ENCODE data around the gene HOXA3. TPM values are rescaled to one million over a fixed set of nuclear protein-coding genes. Genes with fewer than 3 reads are reported as not detected.

The HOXA3 gene
- total and polyA plus RNA-seq, 2 of the 8 experiments (the other 6 are each of a cell fraction or from before 2014, with no cell fraction given): not detected

DNA sequence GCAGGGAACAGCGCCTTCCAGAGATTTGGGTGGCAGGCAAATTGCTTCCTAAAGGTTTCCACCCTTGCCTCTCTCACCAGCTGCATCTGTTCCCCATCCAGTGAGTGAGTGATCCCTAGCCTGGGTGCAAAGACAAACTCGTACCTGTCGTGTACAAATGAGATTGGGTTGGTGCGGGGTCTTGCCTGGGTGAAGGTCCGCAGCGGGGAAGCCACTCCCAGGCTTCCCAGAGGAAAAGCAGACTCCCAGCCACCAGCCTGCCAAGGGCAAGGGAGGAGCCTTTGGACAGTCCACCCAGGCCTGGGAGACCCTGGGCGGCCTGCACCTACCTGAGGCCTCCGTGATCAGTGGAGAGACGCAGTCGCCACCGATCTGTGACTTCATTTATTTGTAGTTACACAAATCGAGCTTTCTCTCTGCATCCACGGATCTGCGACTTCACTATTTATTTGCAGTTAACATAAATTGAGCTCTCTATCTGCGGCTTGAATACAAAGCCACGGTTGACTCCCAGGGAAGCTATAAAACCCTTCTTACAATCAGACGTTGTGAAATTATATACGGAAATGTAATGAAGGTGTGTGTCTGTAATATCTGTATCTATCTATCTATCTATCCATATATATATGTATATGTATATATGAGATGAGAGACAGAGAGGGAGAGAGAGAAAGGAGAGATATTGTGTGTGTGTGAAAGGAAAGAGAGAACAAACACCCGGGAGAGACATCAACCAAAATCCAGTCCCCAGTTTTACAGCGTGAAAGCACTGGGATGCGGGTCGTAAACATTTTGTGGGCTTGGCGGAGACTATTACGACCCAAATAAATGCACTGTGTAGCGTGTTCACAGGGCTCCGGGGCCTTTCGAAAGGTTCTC is 7.1 kb upstream of the HOXA3 start (continued):
- TF ChIP-seq, protein P1, sequence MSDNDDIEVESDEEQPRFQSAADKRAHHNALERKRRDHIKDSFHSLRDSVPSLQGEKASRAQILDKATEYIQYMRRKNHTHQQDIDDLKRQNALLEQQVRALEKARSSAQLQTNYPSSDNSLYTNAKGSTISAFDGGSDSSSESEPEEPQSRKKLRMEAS (IDR thresholded peaks at IDR 0.05): no peak
- no peak for TF ChIP-seq POLR2AphosphoS5 (IDR thresholded peaks at IDR 0.05; ENCODE audit: low read depth, low read length)
- TF ChIP-seq HDAC2 (IDR thresholded peaks at IDR 0.05; ENCODE audit: borderline replicate concordance in 1 of 2, low read depth in 2 of 2, low read length in 2 of 2): no peak
